HCT116 (cell line): ENCODE data around the gene NPS. TPM values are rescaled to one million over a fixed set of nuclear protein-coding genes. Genes with fewer than 3 reads are reported as not detected.

Experiments
- ATAC-seq: fragments of 200-7000 bp; cut with Tn5 transposase; 2 replicates; pipeline ENCODE4 v1.9.1; 2020; ENCODE audit warnings: mild to moderate bottlenecking, moderate library complexity
- BruUV-seq: library from RNA; stranded (reverse); fragments of 400-500 nt; replicated peaks from 2 replicates; lab custom pipeline; 2021; lab: Mats Ljungman, UMichigan
- CTCF ChIA-PET: fragments of 300-600 bp; sonication (Branson Sonifier 250); formaldehyde crosslinking; loops from one replicate; lab custom pipeline; 2021; ENCODE audit warnings: antibody characterized with exemption; lab: Charles Lee
- POLR2A ChIA-PET: fragments of 300-600, 350-600 bp; sonication (Branson Sonifier 250); formaldehyde crosslinking; loops from one replicate; lab custom pipeline; 2021; ENCODE audit warnings: antibody characterized with exemption; lab: Charles Lee
- RAD21 ChIA-PET, 2 experiments: fragments of 300-600 bp; sonication (Branson Sonifier 250); formaldehyde crosslinking; loops; one replicate each; lab custom pipeline; 2023; ENCODE audit warnings: low total read pairs in 2 of 2; ENCODE audit not compliant: uncharacterized antibody in 2 of 2, unreplicated experiment in 2 of 2, low non-redundant PET in 1 of 2; lab: Charles Lee
- DNase-seq: peaks from one replicate; pipeline ENCODE4 v3.0.0-alpha.2; 2010; ENCODE audit warnings: low read depth, low spot score
- H2AFZ ChIP-seq: fragments of 200-600 bp; shearing (Covaris generic), sonication (generic); 2 replicates; pipeline ENCODE4 v1.6.1; 2017; ENCODE audit warnings: low read depth, mixed run types, mixed read lengths, antibody characterized with exemption, low read length; ENCODE audit not compliant: poor library complexity, severe bottlenecking
- H3K27ac ChIP-seq: 2 replicates; pipeline ENCODE4 v1.5.1; 2012; ENCODE audit warnings: low read depth, low read length
- H3K27me3 ChIP-seq: fragments of 200-600 bp; sonication (generic); 2 replicates; pipeline ENCODE4 v1.6.1; 2016; ENCODE audit warnings: mixed run types, low read length, mixed read lengths; ENCODE audit not compliant: insufficient read depth
- H3K36me3 ChIP-seq, 2 experiments: fragments of 200-500 bp in 1 of 2; fragments of 200-600 bp in 1 of 2; sonication (Bioruptor generic) in 1 of 2; sonication (generic) in 1 of 2; 2 replicates each; pipeline versions ENCODE4 v1.5.1 to v1.6.1; 2014 to 2016; ENCODE audit warnings: low read length in 2 of 2, inconsistent platforms in 1 of 2, mixed read lengths in 1 of 2, mixed run types in 1 of 2; ENCODE audit not compliant: insufficient read depth in 2 of 2, control insufficient read depth in 1 of 2
- H3K4me1 ChIP-seq, 2 experiments: fragments of 200-600 bp in 1 of 2; sonication (generic) in 1 of 2; 2 replicates each; pipeline versions ENCODE4 v1.5.1 to v1.6.1; 2012 to 2017; ENCODE audit warnings: low read length in 2 of 2, inconsistent platforms in 1 of 2, mild to moderate bottlenecking in 1 of 2, mixed read lengths in 1 of 2, mixed run types in 1 of 2, moderate library complexity in 1 of 2; ENCODE audit not compliant: insufficient read depth in 2 of 2, control insufficient read depth in 1 of 2
- H3K4me2 ChIP-seq: fragments of 200-600 bp; sonication (generic); 2 replicates; pipeline ENCODE4 v1.6.1; 2017; ENCODE audit warnings: mixed run types, low read length, mixed read lengths
- H3K4me3 ChIP-seq, 2 experiments: fragments of 200-600 bp in 1 of 2; sonication (generic) in 1 of 2; replicated peaks in 1 of 2; 2 replicates each; pipeline ENCODE4 v1.5.1; 2011 to 2016; ENCODE audit warnings: low read length in 2 of 2, control low read depth in 1 of 2, low read depth in 1 of 2, mild to moderate bottlenecking in 1 of 2, mixed read lengths in 1 of 2, mixed run types in 1 of 2
- H3K79me2 ChIP-seq: fragments of 200-600 bp; sonication (generic); 2 replicates; pipeline ENCODE4 v1.6.1; 2017; ENCODE audit warnings: mild to moderate bottlenecking, mixed run types, low read length, moderate library complexity, mixed read lengths; ENCODE audit not compliant: insufficient read depth
- H3K9ac ChIP-seq: fragments of 200-600 bp; sonication (generic); 2 replicates; pipeline ENCODE4 v1.6.1; 2016; ENCODE audit warnings: low read length, mixed read lengths
- H3K9me2 ChIP-seq: fragments of 200-600 bp; sonication (generic), shearing (Covaris generic); 2 replicates; pipeline ENCODE4 v1.6.1; 2017; ENCODE audit warnings: mixed run types, mild to moderate bottlenecking, moderate library complexity; ENCODE audit not compliant: insufficient read depth
- H3K9me3 ChIP-seq, 2 experiments: fragments of 200-500 bp in 1 of 2; fragments of 200-600 bp in 1 of 2; sonication (Bioruptor generic) in 1 of 2; sonication (generic) in 1 of 2; 2 replicates each; pipeline ENCODE4 v1.6.1; 2014 to 2017; ENCODE audit warnings: low read length in 2 of 2, mixed read lengths in 2 of 2, inconsistent platforms in 1 of 2, low read depth in 1 of 2, mild to moderate bottlenecking in 1 of 2, mixed run types in 1 of 2, moderate library complexity in 1 of 2; ENCODE audit not compliant: control insufficient read depth in 1 of 2, insufficient read depth in 1 of 2
- H4K20me1 ChIP-seq: fragments of 200-600 bp; sonication (generic), shearing (Covaris generic); 2 replicates; pipeline ENCODE4 v1.6.1; 2017; ENCODE audit warnings: mixed run types, mild to moderate bottlenecking, moderate library complexity; ENCODE audit not compliant: insufficient read depth
- CTCF ChIP-seq, 3 experiments: fragments of 200-600 bp in 1 of 3; sonication (generic) in 1 of 3; IDR thresholded peaks in 2 of 3; conservative IDR thresholded peaks in 1 of 3; 2 replicates each; pipeline ENCODE4 v1.5.1; 2012 to 2017; ENCODE audit warnings: low read depth in 2 of 3, low read length in 2 of 3, antibody characterized with exemption in 1 of 3, borderline replicate concordance in 1 of 3, control low read depth in 1 of 3, mild to moderate bottlenecking in 1 of 3, mixed read lengths in 1 of 3, mixed run types in 1 of 3, moderate library complexity in 1 of 3; ENCODE audit not compliant: insufficient read depth in 1 of 3
- ELF1 ChIP-seq: IDR thresholded peaks from 2 replicates; pipeline ENCODE4 v1.6.1; 2012; ENCODE audit warnings: low read depth, borderline replicate concordance
- EZH2phosphoT487 ChIP-seq: fragments of 200-600 bp; IDR thresholded peaks from 2 replicates; pipeline ENCODE4 v1.6.1; 2018; ENCODE audit warnings: antibody characterized with exemption, borderline replicate concordance
- FOSL1 ChIP-seq: IDR thresholded peaks from 2 replicates; pipeline ENCODE4 v1.6.1; 2012; ENCODE audit warnings: low read depth
- MAX ChIP-seq: IDR thresholded peaks from 2 replicates; pipeline ENCODE4 v1.6.1; 2012
- POLR2A ChIP-seq: IDR thresholded peaks from 2 replicates; pipeline ENCODE4 v1.7.0; 2011; ENCODE audit warnings: borderline replicate concordance; ENCODE audit not compliant: insufficient read depth, insufficient read length; ENCODE audit errors: extremely low read depth
- POLR2AphosphoS5 ChIP-seq: IDR thresholded peaks from 2 replicates; pipeline ENCODE4 v1.6.1; 2011; ENCODE audit warnings: mild to moderate bottlenecking, low read depth, low read length, moderate library complexity
- RAD21 ChIP-seq: IDR thresholded peaks from 2 replicates; pipeline ENCODE4 v1.6.1; 2012; ENCODE audit warnings: low read depth, mild to moderate bottlenecking
- REST ChIP-seq: IDR thresholded peaks from 2 replicates; pipeline ENCODE4 v1.6.1; 2012; ENCODE audit warnings: low read depth
- SRF ChIP-seq: IDR thresholded peaks from 2 replicates; pipeline ENCODE4 v1.6.1; 2012; ENCODE audit warnings: low read depth
- ZBTB33 ChIP-seq: IDR thresholded peaks from 2 replicates; pipeline ENCODE4 v1.6.1; 2011; ENCODE audit warnings: mild to moderate bottlenecking, low read length, moderate library complexity; ENCODE audit not compliant: insufficient replicate concordance; ENCODE audit errors: extremely low read depth
- ZFX ChIP-seq: fragments of 450-650 bp; IDR thresholded peaks from 2 replicates; pipeline ENCODE4 v1.6.1; 2017
- ZNF274 ChIP-seq: fragments of 200-500 bp; sonication (Bioruptor generic); IDR thresholded peaks from 2 replicates; pipeline ENCODE4 v1.6.1; 2014; ENCODE audit warnings: mild to moderate bottlenecking, low read depth, low read length, inconsistent platforms
- intact Hi-C: fragments of 100-400 bp; cut with micrococcal nuclease; formaldehyde crosslinking; loops from 2 replicates; pipeline ENCODE4 v1.10.0; 2022
- total RNA-seq: library from RNA; stranded (reverse); gene quantifications from one replicate; pipeline ENCODE4 v1.2.1, GENCODE V29; 2021; ENCODE audit not compliant: unreplicated experiment

Gene NPS
- total RNA-seq, 1 experiment from 2014 or later: not detected

GRCh38 chr10:127532659-127533058 lies 16.4 kb upstream of the NPS start:
- Histone ChIP-seq H3K36me3 (no peaks in the 10 kb centered on the region), H3K79me2 (no peaks in the 10 kb centered on the region), H3K9me3 (no peaks in the 10 kb centered on the region), H4K20me1 (no peaks in the 10 kb centered on the region), H3K27me3 (peaks cover 67% of the 10 kb centered on the region), H3K27ac (no peak overlapping the region), H2AFZ (no peak overlapping the region), H3K9me2 (no peaks in the 10 kb centered on the region), H3K4me1 (no peaks in the 10 kb centered on the region), H3K9ac (no peak overlapping the region), H3K4me2 (no peak overlapping the region), H3K4me3 (no peak overlapping the region)
- ChIA-PET CTCF (no interaction called here), POLR2A (no interaction called here), RAD21 (no interaction called here)
- no peak for TF ChIP-seq ELF1
- TF ChIP-seq FOSL1: no peak
- TF ChIP-seq ZFX: no peak
- no peak for TF ChIP-seq EZH2phosphoT487
- TF ChIP-seq CTCF (IDR thresholded peaks at IDR 0.05 in 2 of 3, conservative IDR thresholded peaks at IDR 0.05 in 1 of 3; ENCODE audit: borderline replicate concordance in 1 of 3, insufficient read depth in 1 of 3, low read depth in 2 of 3, low read length in 2 of 3): no peak
- TF ChIP-seq POLR2AphosphoS5: no peak
- no peak for TF ChIP-seq MAX
- intact Hi-C loops: no loop called here
- ATAC-seq: no peak
- no peak for DNase-seq
- no TSS peak for BruUV-seq

- H3K27ac ChIP-seq: no peak overlapping the region
- ChIA-PET RAD21 (no interaction called here), POLR2A (no interaction called here), CTCF (no interaction called here)
- H3K36me3 ChIP-seq: no peaks in the 10 kb centered on the region
- no peaks in the 10 kb centered on the region for H3K9me3 ChIP-seq
- no peaks in the 10 kb centered on the region for H3K79me2 ChIP-seq
- no peak overlapping the region for H2AFZ ChIP-seq
- no peak overlapping the region for H3K9ac ChIP-seq
- H3K4me3 ChIP-seq: no peak overlapping the region
- H3K9me2 ChIP-seq: no peaks in the 10 kb centered on the region
- no TSS peak for BruUV-seq
- H3K4me1 ChIP-seq: no peaks in the 10 kb centered on the region
- intact Hi-C loops: no loop called here
- H3K27me3 ChIP-seq: peaks cover 65% of the 10 kb centered on the region
- ATAC-seq (no peak), DNase-seq (no peak)
- no peak overlapping the region for H3K4me2 ChIP-seq
- H4K20me1 ChIP-seq: no peaks in the 10 kb centered on the region
- TF ChIP-seq REST: no peak
- no peak for TF ChIP-seq MAX
- TF ChIP-seq POLR2A: no peak
- TF ChIP-seq RAD21: no peak
- TF ChIP-seq SRF: no peak
- TF ChIP-seq ZNF274: no peak
- no peak for TF ChIP-seq ZBTB33
Measured at GRCh38 chr10:127534074-127534473, 15.0 kb upstream of the NPS start.
